ENCODE data around the gene CCDC178. TPM values are rescaled to one million over a fixed set of nuclear protein-coding genes. Genes with fewer than 3 reads are reported as not detected.

CCDC178 gene
- total and polyA plus RNA-seq, 2 of the 4 experiments (the other 2 are of a cell fraction), result not detected

GRCh38 chr18:33375829-33376228 lies 64.7 kb downstream of the CCDC178 start:
- no CpG with 5 or more reads among the region's 4 CpGs for whole genome bisulfite sequencing, 2 experiments (ENCODE audit: extremely low coverage in 2 of 2, insufficient read length in 1 of 2)
- intact Hi-C loops (cut with micrococcal nuclease), result no loop called here
- BruUV-seq (replicated peaks), result no TSS peak

More at GRCh38 chr18:33375829-33376228, 64.7 kb downstream of the CCDC178 start:
- H4K91ac ChIP-seq (ENCODE audit: insufficient read depth, low read depth, low read length), result no peak overlapping the region
- DNase-seq, result no peak
- H3K14ac ChIP-seq (replicated peaks; ENCODE audit: low read depth, low read length), result no peak overlapping the region
- H3K4me1 ChIP-seq (ENCODE audit: control insufficient read depth, insufficient read depth, low read length), result no peaks in the 10 kb centered on the region
- H2AFZ ChIP-seq (replicated peaks; ENCODE audit: low read length, poor library complexity), result no peak overlapping the region
- H4K20me1 ChIP-seq (ENCODE audit: insufficient read depth, low read length), result no peaks in the 10 kb centered on the region
- no peak overlapping the region for H2AK5ac ChIP-seq (ENCODE audit: low read depth, low read length)
- H3K4ac ChIP-seq (ENCODE audit: low read depth, low read length), result no peak overlapping the region
- H3K9me3 ChIP-seq (ENCODE audit: control insufficient read depth, insufficient read depth, low read length), result no peaks in the 10 kb centered on the region; the same call in 1 of the 2 replicates
- no peak overlapping the region for H2BK120ac ChIP-seq (ENCODE audit: low read depth, low read length)
- H4K8ac ChIP-seq (ENCODE audit: low read depth in 2 of 2, low read length in 2 of 2), result no peak overlapping the region
- H3K27ac ChIP-seq (ENCODE audit: insufficient read depth, low read length), result no peak overlapping the region
- no peak overlapping the region for H3K4me3 ChIP-seq (ENCODE audit: insufficient read depth, low read depth, low read length)
- no peak overlapping the region for H4K5ac ChIP-seq (ENCODE audit: low read depth, low read length)
- H3K9me1 ChIP-seq (ENCODE audit: insufficient read depth, low read length), result no peaks in the 10 kb centered on the region
- CTCF ChIA-PET, result no interaction called here
- no peak overlapping the region for H3K23ac ChIP-seq (ENCODE audit: low read depth, low read length)
- no peak overlapping the region for H2BK20ac ChIP-seq (ENCODE audit: low read depth, low read length)
- H3K79me1 ChIP-seq (ENCODE audit: low read depth in 1 of 2, low read length in 2 of 2), result no peaks in the 10 kb centered on the region
- dilution Hi-C loops (cut with HindIII; ENCODE audit: low sequenced_read_pairs, unreplicated experiment) (no loop called here), in situ Hi-C loops (cut with MboI; ENCODE audit: low sequenced_read_pairs) (no loop called here)
- H3K4me2 ChIP-seq (ENCODE audit: low read depth, low read length), result no peak overlapping the region
- POLR2A ChIA-PET (ENCODE audit: unreplicated experiment), result no interaction called here
- H3K36me3 ChIP-seq (ENCODE audit: control insufficient read depth, insufficient read depth, low read length), result no peaks in the 10 kb centered on the region
- no peak overlapping the region for H2BK15ac ChIP-seq (ENCODE audit: low read depth, low read length)
- H3K18ac ChIP-seq (ENCODE audit: low read depth, low read length), result no peak overlapping the region
- no peak overlapping the region for H2AK9ac ChIP-seq (replicated peaks; ENCODE audit: low read depth, low read length, poor library complexity)
- H3K56ac ChIP-seq (ENCODE audit: extremely low read depth, insufficient read depth, low read length), result no peak overlapping the region
- TF ChIP-seq SMC3 (IDR thresholded peaks at IDR 0.05; ENCODE audit: low read depth, low read length), result no peak
- no peak for TF ChIP-seq CHD1 (IDR thresholded peaks at IDR 0.05; ENCODE audit: low read depth, low read length)
- no peak for TF ChIP-seq RAD21 (IDR thresholded peaks at IDR 0.05; ENCODE audit: low read length)
- TF ChIP-seq MAZ (IDR thresholded peaks at IDR 0.05; ENCODE audit: borderline replicate concordance, low read depth, low read length), result no peak
- TF ChIP-seq NFE2L2 (IDR thresholded peaks at IDR 0.05; ENCODE audit: low read depth, low read length), result no peak
- no peak for TF ChIP-seq RFX5 (IDR thresholded peaks at IDR 0.05; ENCODE audit: low read depth, low read length)
- no peak for TF ChIP-seq BHLHE40 (IDR thresholded peaks at IDR 0.05; ENCODE audit: low read depth, low read length)
- no peak for TF ChIP-seq MXI1 (IDR thresholded peaks at IDR 0.05; ENCODE audit: borderline replicate concordance, low read depth, low read length)
- TF ChIP-seq, protein P1, sequence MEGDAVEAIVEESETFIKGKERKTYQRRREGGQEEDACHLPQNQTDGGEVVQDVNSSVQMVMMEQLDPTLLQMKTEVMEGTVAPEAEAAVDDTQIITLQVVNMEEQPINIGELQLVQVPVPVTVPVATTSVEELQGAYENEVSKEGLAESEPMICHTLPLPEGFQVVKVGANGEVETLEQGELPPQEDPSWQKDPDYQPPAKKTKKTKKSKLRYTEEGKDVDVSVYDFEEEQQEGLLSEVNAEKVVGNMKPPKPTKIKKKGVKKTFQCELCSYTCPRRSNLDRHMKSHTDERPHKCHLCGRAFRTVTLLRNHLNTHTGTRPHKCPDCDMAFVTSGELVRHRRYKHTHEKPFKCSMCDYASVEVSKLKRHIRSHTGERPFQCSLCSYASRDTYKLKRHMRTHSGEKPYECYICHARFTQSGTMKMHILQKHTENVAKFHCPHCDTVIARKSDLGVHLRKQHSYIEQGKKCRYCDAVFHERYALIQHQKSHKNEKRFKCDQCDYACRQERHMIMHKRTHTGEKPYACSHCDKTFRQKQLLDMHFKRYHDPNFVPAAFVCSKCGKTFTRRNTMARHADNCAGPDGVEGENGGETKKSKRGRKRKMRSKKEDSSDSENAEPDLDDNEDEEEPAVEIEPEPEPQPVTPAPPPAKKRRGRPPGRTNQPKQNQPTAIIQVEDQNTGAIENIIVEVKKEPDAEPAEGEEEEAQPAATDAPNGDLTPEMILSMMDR (conservative IDR thresholded peaks at IDR 0.05; ENCODE audit: low read depth, low read length), result no peak
- TF ChIP-seq FOS (IDR thresholded peaks at IDR 0.05; ENCODE audit: low read depth, low read length), result no peak
- TF ChIP-seq RCOR1 (IDR thresholded peaks at IDR 0.05; ENCODE audit: insufficient replicate concordance, low read length), result no peak
- TF ChIP-seq MAFK (IDR thresholded peaks at IDR 0.05; ENCODE audit: low read depth, low read length), result no peak
- TF ChIP-seq, protein P2, sequence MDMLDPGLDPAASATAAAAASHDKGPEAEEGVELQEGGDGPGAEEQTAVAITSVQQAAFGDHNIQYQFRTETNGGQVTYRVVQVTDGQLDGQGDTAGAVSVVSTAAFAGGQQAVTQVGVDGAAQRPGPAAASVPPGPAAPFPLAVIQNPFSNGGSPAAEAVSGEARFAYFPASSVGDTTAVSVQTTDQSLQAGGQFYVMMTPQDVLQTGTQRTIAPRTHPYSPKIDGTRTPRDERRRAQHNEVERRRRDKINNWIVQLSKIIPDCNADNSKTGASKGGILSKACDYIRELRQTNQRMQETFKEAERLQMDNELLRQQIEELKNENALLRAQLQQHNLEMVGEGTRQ (IDR thresholded peaks at IDR 0.05; ENCODE audit: low read depth, low read length), result no peak
- TF ChIP-seq CEBPB (IDR thresholded peaks at IDR 0.05; ENCODE audit: low read depth, low read length), result no peak
- TF ChIP-seq POLR2A (IDR thresholded peaks at IDR 0.05; ENCODE audit: low read depth, low read length), result no peak
- no peaks in the 10 kb centered on the region for H3K27me3 ChIP-seq (ENCODE audit: control insufficient read depth, insufficient read depth, low read length)
- no peak overlapping the region for H3K9ac ChIP-seq (ENCODE audit: low read depth, low read length)
- H2BK5ac ChIP-seq (ENCODE audit: low read depth, low read length, poor library complexity, severe bottlenecking), result no peak overlapping the region
- ATAC-seq (ENCODE audit: low read depth), result no peak
